Hepatocyte (in vitro differentiated cells): ENCODE measurements around the gene KRTAP5-4.

Experiments
- CTCF ChIP-seq: fragments of 200-600 bp; sonication (generic); IDR thresholded peaks from 2 replicates; pipeline ENCODE4 v1.5.1; 2016; ENCODE audit warnings: antibody characterized with exemption, mild to moderate bottlenecking; ENCODE audit not compliant: poor library complexity
- EZH2phosphoT487 ChIP-seq: fragments of 200-600 bp; sonication (generic); IDR thresholded peaks from one replicate; pipeline ENCODE4 v1.6.1; 2018; ENCODE audit warnings: antibody characterized with exemption, mild to moderate bottlenecking, low read depth, moderate library complexity; ENCODE audit not compliant: unreplicated experiment, severe bottlenecking

DNA sequence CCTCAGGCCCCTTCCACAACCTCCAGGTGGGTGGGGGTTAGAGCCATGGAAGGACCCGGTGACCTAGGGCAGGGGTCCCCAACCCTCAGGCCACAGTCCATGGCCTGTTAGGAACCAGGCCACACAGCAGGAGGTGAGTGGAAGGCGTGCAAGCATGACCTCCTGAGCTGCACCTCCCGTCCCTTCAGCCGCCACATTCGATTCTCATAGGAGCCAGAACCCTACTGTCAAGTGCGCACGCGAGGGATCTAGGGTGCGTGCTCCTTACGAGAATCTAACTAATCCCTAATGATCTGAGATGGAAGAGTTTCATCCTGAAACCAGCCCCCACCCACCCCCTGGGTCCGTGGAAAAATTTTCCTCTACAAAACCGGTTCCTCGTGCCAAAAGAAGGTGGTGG is 3.6 kb upstream of the KRTAP5-4 start:
- TF ChIP-seq CTCF: no peak
- no peak for TF ChIP-seq EZH2phosphoT487
